A673 (cell line): ENCODE measurements around the gene TASP1.

Source experiments
- CTCF ChIP-seq: fragments of 300-800, 200-600 bp; sonication (generic); conservative IDR thresholded peaks from 2 replicates; pipeline ENCODE4 v1.5.1; 2017; ENCODE audit warnings: low read depth, mild to moderate bottlenecking, antibody characterized with exemption, low read length, moderate library complexity, mixed read lengths
- EZH2 ChIP-seq: fragments of 200-600 bp; sonication (generic); IDR thresholded peaks from 2 replicates; pipeline ENCODE4 v1.6.1; 2017; ENCODE audit warnings: borderline replicate concordance, low read depth, mild to moderate bottlenecking, mixed read lengths, antibody characterized with exemption, low read length; ENCODE audit not compliant: poor library complexity, severe bottlenecking

- TF ChIP-seq CTCF (no peak), EZH2 (no peak)
Observed at GRCh38 chr20:13533946-13534345, 104.8 kb downstream of the TASP1 start.
